GM11168 (cell line): Measurements from ENCODE around the gene CMIP.
"Not testable (repeated sequence)": the region's sequence is repeated elsewhere in the genome, so short reads cannot be mapped to it uniquely, and the experiment has no call there.

ENCODE experiments used
- in situ Hi-C: fragments of 300-500 bp; cut with MboI; formaldehyde crosslinking; loops from one replicate; pipeline ENCODE4 v1.12.0; 2022; ENCODE audit warnings: low sequenced_read_pairs; ENCODE audit not compliant: unreplicated experiment

CMIP gene

GRCh38 chr16:81738783-81739496 is 294.3 kb downstream of the CMIP start:
- in situ Hi-C loops: loop anchor here (10.0 kb wide), 1 partner anchor 534 kb away; no protein-coding TSS in a partner anchor

- in situ Hi-C loops: loop anchor here (10.0 kb wide), 1 partner anchor 535 kb away; no protein-coding TSS in a partner anchor
These were observed 294.9 kb downstream of the CMIP start for GRCh38 chr16:81739503-81739902.

- in situ Hi-C loops: no loop called here
These were observed 295.6 kb downstream of the CMIP start for GRCh38 chr16:81740169-81740568.

- in situ Hi-C loops: not testable (repeated sequence)
These were observed 296.8 kb downstream of the CMIP start for GRCh38 chr16:81741430-81741770.

GRCh38 chr16:81744385-81744784 is 299.8 kb downstream of the CMIP start:
- in situ Hi-C loops: no loop called here

- in situ Hi-C loops: no loop called here
These were observed 300.3 kb downstream of the CMIP start for GRCh38 chr16:81744911-81745310.

- in situ Hi-C loops: no loop called here
These were observed 301.3 kb downstream of the CMIP start for GRCh38 chr16:81745704-81746558.

GRCh38 chr16:81746566-81746965 is 302.0 kb downstream of the CMIP start:
- in situ Hi-C loops: no loop called here

GRCh38 chr16:81748476-81749198 is 304.0 kb downstream of the CMIP start:
- in situ Hi-C loops: no loop called here

- in situ Hi-C loops: no loop called here
These were observed 307.7 kb downstream of the CMIP start for GRCh38 chr16:81752225-81752875.

GRCh38 chr16:81752876-81753227 is 308.2 kb downstream of the CMIP start:
- in situ Hi-C loops: no loop called here

- in situ Hi-C loops: no loop called here
These were observed 310.2 kb downstream of the CMIP start for GRCh38 chr16:81754858-81755257.

- in situ Hi-C loops: no loop called here
These were observed 311.5 kb downstream of the CMIP start for GRCh38 chr16:81755915-81756614.

- in situ Hi-C loops: no loop called here
These were observed 312.2 kb downstream of the CMIP start for GRCh38 chr16:81756615-81757356.

- in situ Hi-C loops: no loop called here
These were observed 313.8 kb downstream of the CMIP start for GRCh38 chr16:81758376-81758775.
